Lung microvascular endothelial cell (primary cell): ENCODE data around the gene POLDIP2. TPM values are rescaled to one million over a fixed set of nuclear protein-coding genes. Genes with fewer than 3 reads are reported as not detected.
A peak's percentile ranks its signal among the peaks of the same experiment; 100 is the strongest.

ENCODE experiments used
- DNase-seq, 2 donors: peaks; one replicate each; pipeline versions ENCODE4 v3.0.0 to v3.0.0-alpha.2; 2010; ENCODE audit warnings: low read depth in 2 of 2
- total RNA-seq: library from RNA; depleted of rRNA; stranded (reverse); fragments of >200 nt; gene quantifications from 2 replicates; pipeline ENCODE4 v1.2.1, GENCODE V29; 2014

Gene POLDIP2
- total RNA-seq, 1 donor from 2014 or later, result 50.8 TPM

DNA sequence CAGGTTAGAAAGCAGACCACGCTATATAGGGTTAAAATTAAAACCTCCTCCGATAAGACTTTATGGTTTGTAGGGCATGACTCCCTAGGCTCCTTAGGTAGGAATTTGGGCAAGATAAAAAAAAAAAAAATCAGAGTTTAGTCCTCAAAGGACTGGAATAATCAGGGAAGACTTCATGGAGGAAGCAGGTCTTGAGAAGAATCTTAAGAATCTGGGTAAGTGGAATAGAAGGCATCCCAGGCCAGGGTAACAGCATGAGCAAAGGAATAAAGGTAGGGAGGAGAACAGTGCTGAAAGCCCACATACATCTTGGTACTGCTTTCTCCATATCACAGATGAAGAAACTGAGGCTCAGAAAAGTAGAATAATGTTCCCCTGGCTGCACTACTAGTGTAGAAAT, 33.2 kb upstream of the POLDIP2 start:
- no peak for DNase-seq

DNA sequence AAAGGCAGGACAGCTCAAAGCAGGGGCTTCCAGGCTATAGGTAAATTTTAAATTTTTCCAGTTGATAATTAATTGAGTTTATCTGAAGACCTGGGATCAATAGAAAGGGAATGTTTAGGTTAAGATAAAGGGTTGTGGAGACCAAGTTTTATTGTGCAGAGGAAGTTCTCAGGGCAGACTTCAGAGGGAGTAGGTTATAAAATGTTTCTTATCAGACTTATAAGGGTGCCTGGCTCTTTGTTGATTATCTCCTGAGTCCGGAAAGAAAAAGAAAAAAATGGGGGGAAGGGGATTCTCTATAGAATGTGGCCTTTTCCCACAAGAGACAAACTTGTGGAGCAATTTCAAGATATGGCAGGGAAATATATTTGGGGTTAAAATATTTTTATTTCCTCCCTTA, 32.8 kb upstream of the POLDIP2 start:
- no peak for DNase-seq

DNA sequence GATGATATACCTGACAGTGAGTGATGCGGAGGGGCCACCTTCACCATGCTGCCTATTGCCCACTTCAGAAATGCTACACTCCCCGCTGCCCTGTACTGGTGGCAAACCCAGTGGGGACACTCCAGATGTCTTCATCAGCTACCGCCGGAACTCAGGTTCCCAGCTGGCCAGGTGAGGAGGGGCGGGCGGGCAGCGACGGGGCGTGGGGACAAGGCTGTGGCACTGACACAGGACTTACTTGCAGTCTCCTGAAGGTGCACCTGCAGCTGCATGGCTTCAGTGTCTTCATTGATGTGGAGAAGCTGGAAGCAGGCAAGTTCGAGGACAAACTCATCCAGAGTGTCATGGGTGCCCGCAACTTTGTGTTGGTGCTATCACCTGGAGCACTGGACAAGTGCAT, 30.8 kb upstream of the POLDIP2 start:
- no peak for DNase-seq

DNA sequence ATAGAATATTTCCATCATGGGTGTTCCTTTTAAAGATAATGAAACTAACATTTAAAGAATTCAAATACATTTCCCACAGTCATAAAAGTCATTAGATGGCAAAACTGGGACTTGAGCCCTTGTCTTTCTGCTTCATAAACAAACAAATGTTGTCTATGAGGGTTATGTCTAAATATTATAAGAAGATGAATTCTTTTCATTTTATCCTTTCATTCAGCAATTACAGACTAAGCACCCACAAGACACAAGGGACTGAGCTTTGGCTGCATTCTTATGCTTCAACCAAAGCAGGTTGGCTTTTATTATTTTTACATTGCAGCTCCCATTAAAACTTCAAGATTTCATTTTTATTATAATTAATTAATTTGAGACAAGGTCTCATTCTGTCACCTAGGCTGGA, 29.1 kb upstream of the POLDIP2 start:
- DNase-seq, result no peak

DNA sequence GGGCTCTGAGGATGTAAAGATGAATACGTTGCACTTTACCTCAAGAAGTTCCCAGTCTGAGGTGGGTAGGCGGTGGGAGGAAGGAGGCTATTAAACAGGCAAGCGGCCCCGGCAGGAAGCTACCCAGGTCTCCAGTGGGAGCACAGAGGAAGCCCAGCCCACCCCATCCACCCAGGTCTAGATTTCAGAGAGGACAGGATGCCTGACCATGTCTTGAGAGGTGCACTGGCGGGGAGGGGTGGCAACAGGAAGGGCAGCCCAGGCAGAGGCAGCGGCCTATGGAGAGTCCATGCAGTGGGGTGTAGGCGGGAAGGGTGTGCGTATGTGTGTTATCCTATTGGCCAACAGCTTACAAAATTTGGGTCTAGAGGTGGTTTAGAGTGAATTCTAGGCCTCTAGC, 28.1 kb upstream of the POLDIP2 start:
- DNase-seq, result no peak

DNA sequence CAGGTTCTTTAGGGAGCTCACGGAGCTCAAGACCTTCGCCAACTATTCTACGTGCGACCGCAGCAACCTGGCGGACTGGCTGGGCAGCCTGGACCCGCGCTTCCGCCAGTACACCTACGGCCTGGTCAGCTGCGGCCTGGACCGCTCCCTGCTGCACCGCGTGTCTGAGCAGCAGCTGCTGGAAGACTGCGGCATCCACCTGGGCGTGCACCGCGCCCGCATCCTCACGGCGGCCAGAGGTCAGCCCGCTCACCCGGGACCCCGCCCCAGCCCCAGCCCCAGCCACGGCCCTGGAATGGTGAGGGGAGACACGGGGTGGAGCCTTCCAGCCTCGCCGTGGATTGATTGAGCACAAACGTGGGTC, 27.7 kb upstream of the POLDIP2 start:
- no peak for DNase-seq

DNA sequence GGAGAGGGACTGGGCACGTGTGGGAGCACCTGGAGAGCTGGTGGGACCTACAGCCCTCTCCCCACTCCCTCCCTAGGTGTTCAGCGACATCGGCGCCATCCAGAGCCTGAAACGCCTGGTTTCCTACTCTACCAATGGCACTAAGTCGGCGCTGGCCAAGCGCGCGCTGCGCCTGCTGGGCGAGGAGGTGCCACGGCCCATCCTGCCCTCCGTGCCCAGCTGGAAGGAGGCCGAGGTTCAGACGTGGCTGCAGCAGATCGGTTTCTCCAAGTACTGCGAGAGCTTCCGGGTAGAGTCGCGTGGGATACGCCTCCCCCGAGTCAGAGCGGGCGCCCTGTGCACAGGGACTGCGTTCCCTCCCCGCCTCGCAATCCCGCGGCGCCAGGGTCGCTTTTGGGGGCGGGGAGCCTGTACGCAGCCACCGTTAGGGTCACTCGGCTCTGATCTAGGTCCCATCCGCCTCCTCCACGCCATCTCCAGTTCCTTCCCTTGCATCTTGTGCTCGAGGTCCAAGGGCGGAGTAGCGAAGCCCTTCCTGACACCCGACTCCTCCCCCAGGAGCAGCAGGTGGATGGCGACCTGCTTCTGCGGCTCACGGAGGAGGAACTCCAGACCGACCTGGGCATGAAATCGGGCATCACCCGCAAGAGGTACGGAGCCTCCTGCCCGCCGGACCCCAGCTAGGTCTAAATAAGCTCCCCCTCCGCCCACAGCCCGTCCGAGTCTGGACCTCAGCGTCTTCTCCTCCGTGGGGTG, 27.1 kb upstream of the POLDIP2 start:
- DNase-seq, result peak; percentile 9 to 30

DNA sequence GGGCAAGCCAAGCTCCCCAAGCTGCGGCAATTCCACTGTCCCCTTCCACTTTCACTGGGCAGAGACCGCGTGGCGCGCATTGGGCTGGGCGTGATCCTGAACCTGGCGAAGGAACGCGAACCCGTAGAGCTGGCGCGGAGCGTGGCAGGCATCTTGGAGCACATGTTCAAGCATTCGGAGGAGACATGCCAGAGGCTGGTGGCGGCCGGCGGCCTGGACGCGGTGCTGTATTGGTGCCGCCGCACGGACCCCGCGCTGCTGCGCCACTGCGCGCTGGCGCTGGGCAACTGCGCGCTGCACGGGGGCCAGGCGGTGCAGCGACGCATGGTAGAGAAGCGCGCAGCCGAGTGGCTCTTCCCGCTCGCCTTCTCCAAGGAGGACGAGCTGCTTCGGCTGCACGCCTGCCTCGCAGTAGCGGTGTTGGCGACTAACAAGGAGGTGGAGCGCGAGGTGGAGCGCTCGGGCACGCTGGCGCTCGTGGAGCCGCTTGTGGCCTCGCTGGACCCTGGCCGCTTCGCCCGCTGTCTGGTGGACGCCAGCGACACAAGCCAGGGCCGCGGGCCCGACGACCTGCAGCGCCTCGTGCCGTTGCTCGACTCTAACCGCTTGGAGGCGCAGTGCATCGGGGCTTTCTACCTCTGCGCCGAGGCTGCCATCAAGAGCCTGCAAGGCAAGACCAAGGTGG, 24.0 kb upstream of the POLDIP2 start:
- peak; percentile 27 to 42 for DNase-seq

DNA sequence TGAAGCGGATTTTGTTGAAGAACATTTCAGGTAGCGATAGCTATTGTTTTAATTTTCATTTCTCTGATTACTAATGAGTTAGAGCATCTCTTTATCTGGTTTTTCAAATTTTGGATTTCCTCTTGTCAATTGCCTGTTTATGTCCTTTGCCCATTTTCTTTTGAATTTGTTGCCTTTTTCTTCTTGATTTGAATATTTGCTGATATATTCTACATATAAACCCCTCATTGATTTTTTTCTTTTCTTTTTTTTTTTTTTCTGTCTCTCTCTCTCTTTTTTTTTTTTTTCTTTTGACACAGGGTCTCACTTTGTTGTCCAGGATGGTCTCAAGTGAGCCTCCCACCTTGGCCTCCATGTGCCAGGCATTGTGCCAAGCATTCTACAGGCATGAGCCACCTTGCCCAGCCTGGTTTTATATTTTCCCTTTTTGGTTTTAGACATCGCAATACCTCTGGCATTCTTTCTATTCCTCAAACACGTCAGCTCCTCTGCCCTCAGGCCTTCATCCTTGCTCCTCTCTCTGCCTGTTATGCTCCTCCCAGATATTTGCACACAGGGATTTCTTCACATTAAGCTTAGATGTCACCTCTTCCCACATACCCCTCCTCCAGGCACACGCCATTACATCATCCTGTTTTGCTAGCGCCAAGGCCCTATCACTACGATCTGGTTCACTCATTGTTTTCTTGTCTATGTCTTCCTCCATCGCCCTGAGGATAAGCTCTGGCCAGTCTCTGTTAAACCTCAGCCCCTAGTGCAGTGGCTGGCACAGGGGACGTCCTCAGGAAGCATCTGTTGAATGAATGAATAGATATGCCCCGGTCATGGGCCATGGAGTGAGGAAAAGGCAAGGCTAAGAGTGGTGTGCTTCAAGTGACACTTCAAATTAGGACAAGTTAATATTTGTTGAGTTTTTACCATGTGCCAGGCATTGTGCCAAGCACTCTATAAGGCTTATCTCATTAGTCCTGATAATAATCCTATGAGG, 22.8 kb upstream of the POLDIP2 start:
- DNase-seq, result peak in 1 of 2 donors; percentile 34

DNA sequence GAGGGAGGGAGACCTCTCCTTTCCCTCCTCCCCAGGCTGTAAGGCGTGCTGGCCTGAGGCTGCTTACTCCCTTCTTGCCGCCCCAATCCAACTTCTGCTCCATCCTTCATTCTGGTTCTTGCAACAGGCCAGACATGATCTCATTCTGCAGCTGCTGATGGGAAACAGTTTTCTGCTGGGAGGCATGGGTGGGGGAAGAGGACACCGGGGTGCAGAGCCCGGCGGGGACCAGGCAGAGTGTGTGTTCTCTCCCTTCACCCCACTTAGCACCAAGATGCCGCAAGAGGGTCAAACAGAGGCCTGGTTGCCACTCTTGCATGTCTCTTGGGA, 15.6 kb upstream of the POLDIP2 start:
- DNase-seq, result no peak

DNA sequence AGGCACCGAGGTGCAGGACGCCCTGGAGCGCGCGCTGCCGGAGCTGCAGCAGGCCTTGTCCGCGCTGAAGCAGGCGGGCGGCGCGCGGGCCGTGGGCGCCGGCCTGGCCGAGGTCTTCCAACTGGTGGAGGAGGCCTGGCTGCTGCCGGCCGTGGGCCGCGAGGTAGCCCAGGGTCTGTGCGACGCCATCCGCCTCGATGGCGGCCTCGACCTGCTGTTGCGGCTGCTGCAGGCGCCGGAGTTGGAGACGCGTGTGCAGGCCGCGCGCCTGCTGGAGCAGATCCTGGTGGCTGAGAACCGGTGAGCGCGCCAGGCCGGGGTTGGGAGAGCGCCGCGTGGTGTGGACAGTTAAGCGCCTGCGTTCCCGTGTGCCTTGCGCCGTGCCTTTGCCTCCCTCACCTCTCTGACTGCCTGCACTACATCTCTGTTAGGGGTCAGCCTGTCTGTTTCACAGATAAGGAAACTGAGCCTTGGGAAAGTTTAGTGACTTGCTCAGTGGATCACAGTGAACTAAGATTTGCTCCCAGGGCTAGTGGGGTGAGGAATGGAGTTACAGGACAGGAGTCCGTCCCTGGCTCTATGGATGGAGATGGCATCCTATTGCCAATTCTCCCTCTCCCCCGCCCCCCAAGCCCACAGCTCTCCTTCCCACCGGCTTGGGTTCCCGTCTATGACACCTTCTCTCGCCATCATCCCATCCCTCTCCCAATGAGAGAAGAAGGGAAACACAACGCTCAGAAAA, 15.0 kb upstream of the POLDIP2 start:
- peak; percentile 27 to 56 for DNase-seq

DNA sequence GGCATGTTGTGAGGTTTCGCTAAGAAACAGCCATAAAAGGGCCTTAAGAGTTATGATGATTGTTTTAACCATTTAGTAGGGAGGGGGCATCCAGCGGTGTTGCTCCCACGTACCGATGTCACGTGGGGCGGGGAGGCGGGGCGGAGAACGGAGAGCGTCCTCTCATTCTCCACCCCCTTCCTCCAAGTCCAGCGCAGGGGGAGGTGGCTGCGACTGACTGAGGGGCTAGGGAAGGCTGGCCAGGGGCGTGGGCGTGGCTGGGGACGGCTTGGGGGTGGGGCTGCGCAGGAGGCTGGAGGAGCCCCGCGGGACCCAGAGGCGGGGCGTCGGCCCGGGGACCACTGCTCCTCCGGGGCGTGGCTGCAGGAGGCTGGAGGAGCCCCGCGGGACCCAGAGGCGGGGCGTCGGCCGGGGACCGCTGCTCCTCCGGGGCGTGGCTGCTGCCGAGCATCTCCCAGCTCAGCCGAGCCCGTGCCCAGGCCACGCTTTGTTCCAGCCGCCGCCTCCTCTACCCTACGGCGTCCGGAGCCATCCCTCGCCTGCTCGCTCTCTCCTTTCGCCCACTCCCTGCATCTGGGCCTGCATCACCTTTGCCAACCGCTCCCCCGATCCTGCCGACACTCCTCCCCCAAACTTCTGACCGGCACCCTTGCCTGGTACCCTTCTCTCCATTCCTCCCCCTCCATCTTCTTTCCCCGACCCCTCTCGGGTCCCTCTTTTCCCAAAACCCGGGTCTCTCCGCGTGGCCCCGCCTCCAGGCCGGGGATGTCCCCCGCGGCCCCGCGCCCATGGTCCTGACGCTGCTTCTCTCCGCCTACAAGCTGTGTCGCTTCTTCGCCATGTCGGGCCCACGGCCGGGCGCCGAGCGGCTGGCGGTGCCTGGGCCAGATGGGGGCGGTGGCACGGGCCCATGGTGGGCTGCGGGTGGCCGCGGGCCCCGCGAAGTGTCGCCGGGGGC, 14.2 kb upstream of the POLDIP2 start, which contains the start of gene SARM1:
Gene SARM1 (plus strand): TSS at position 450 of the 958 bp plus-strand sequence. CDS start 339 bp downstream, at position 789.
- DNase-seq, result peak; percentile 54 to 59

DNA sequence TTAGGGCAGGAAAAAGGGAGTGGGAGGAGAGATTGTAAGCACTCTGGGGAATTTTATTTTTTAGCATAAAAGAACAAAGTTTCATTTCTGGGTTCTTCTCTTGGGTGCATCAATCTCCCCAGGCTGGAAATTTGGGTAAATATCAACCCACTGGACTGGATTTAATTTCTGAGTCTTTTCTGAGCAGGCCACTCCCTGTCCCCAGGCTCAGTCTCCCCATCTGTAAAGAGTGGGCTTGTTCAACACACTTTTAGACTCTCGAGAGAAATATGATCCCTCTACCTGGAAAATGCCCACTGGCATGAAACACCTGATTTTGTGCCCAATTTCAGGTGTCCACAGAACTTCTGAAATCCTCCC, 13.4 kb upstream of the POLDIP2 start:
- DNase-seq, result no peak

DNA sequence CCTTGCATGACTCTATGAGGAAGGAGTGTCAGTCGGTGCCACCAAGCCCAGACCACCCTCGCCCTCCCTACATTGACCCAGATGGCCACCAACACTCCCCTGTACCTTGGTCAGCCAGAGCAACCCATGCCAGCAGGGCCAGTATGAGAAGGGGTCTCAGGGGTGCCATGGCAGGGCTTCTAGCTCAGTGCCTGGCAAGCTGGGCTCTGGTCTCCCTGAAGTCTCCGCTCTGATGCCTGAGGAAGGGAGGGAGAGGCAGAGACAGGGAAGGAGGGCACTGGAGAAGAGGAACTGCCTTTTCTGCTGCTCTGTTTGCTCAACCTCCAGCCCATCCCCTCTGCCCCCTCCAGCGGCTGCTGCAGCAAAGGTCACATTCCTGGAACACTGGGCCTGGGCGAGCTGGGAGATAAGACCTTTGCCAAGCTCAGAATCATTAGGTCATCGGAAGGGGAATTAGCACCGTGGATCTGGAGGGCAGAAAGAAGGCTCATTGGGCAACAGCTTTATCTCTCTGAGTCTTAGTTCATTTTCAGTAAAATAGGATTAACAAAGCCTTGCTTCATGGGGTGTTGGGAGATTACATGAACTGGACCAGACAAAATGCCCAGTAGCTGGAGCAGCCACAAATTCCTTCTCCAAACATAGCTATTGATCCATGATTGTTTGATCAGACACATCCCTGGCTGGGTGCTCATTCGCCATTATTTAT, 12.9 kb upstream of the POLDIP2 start, which contains the start of gene VTN:
Gene VTN (minus strand): TSS at position 273 of the 709 bp plus-strand sequence. CDS start 104 bp downstream, at position 169.
- DNase-seq, result peak in 1 of 2 donors; percentile 25

DNA sequence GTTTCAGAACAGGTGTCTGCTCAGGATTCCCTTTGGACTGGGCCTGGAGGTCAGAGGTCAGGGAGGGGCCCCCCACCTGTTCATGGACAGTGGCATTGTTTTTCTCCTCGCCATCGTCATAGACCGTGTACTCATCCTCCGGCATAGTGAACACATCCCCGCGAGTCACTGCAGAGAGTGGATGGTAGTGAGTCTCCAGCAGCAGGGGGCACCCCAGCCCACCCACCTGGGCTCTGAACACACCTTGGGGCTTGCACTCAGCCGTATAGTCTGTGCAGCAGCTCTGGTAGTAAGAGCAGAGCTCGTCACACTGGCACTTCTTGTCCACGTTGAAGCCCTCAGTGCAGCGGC, 12.3 kb upstream of the POLDIP2 start:
- DNase-seq, result no peak

DNA sequence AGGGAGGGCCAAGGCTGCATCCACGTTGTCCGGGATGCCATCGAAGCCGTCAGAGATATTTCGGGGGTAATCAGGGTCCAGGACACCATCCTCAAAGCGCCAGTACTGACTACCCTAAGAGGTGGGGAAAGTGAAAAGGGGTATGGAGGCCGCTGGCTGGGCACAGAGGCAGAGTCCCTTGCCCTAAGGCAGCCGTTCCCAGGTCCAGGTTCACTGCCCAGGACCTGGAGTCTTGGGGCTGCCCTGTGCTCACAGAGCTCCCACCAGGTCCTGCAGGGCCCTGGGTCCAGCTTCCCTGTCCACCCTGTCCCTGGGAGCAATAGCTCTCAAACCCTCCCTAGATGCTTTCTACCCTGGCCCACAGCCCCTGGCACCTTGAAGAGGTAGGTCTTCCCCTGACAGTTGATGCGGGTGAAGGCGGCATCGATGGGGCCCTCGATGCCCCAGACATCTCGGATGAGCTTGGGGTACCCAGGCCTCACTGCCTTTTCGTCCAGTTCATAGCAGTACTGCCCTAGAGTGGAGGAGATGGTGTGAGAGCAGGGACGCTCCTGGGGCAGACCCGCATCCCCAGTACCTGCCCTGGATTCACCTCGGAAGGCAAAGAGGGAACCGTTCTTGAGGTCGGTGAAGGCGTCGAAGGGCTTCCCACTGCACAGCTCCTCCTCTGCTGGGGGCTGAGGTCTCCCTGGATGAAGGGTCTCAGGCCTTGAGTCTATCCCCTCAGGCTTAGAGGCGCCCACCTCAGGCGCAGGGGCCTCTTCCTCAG, 11.8 kb upstream of the POLDIP2 start:
- DNase-seq, result no peak

DNA sequence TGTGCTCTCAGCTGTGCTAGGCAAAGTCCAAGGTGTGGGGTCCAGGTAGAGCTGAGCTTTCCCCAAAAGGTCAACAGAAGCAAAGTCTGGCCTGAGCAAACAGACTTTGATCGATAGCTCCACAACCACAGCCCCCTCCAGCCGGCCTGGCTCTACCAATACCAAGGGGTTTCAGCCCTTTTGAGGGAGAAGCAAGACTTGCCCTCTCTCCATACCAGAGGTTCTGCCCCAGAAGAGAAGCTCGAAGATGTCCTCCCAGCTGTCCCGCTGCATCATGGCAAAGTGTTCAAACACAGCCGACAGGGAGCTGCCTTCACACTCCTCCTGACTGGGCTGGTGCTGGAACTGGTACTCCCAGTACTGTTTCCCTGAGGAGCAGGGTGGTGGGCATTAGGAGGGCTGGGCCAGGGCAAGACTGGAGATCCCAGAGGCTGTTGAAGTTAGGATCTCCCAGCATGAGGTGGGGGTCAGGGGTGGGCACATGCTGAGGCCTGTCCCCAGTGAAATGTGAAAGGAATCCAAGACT, 11.0 kb upstream of the POLDIP2 start:
- no peak for DNase-seq

DNA sequence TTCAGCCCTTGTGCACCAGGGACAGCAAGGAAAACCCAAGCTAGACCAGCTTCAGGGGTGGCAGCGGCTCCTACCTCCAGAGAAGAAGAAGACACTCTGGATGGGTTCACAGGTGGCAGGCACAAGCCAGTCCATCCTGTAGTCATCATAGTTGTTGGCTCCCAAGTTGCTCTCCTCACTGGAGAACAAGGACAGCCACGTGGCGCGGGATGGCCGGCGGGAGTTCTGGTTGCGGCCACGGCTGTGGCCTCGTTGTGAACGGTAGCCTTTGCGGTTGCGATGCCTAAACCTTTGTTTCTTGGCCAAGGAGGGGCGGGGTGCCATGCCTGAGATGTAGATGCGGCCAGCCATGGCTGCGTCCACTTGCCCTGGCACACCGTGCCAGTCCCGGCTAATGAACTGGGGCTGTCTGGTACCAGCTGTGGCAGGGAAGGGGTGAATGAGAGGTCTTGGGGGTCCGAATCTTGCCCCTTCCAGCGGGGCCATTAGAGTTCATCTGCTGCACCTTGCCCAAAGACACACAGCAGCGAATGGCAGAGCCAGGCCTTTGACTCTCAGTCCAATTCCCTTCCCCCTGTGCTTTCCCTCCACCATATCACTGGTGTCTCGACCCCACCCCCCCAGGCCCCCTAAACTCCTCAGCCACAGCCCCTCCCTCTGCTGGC, 10.4 kb upstream of the POLDIP2 start:
- no peak for DNase-seq
